IPS-18a (cell line): ENCODE results near the gene CH25H.
"Not testable (repeated sequence)": the region's sequence is repeated elsewhere in the genome, so short reads cannot be mapped to it uniquely, and the experiment has no call there.

Experiments
- H3K27ac ChIP-seq: one replicate; pipeline ENCODE4 v1.5.1; 2013; ENCODE audit warnings: low read length
- H3K27me3 ChIP-seq: one replicate; pipeline ENCODE4 v1.6.1; 2013; ENCODE audit warnings: mild to moderate bottlenecking, low read length; ENCODE audit not compliant: control insufficient read depth, insufficient read depth
- H3K36me3 ChIP-seq: one replicate; pipeline ENCODE4 v1.6.1; 2013; ENCODE audit warnings: low read depth, low read length; ENCODE audit not compliant: control insufficient read depth
- H3K4me1 ChIP-seq: one replicate; pipeline ENCODE4 v1.6.1; 2013; ENCODE audit warnings: low read depth, low read length; ENCODE audit not compliant: control insufficient read depth
- H3K4me3 ChIP-seq: one replicate; pipeline ENCODE4 v1.5.1; 2013; ENCODE audit warnings: low read length
- H3K9ac ChIP-seq: one replicate; pipeline ENCODE4 v1.6.1; 2013; ENCODE audit warnings: mild to moderate bottlenecking, low read length, moderate library complexity
- H3K9me3 ChIP-seq: one replicate; pipeline ENCODE4 v1.6.1; 2013; ENCODE audit warnings: low read depth, low read length; ENCODE audit not compliant: control insufficient read depth

Gene CH25H

GRCh38 chr10:89209718-89210117, 2.6 kb upstream of the CH25H start:
- H3K27me3 ChIP-seq, result peaks cover 60% of the 10 kb centered on the region
- no peak overlapping the region for H3K4me3 ChIP-seq

GRCh38 chr10:89207801-89208551, 859 bp upstream of the CH25H start:
- Histone ChIP-seq H3K36me3 (no peaks in the 10 kb centered on the region), H3K4me3 (peak overlapping the region; percentile 69)

More at GRCh38 chr10:89209718-89210117, 2.6 kb upstream of the CH25H start:
- H3K27ac ChIP-seq, result no peak overlapping the region
- no peaks in the 10 kb centered on the region for H3K9me3 ChIP-seq
- H3K9ac ChIP-seq, result no peak overlapping the region
- peaks cover 18% of the 10 kb centered on the region for H3K4me1 ChIP-seq
- H3K36me3 ChIP-seq, result no peaks in the 10 kb centered on the region

GRCh38 chr10:89206402-89207180, 526 bp downstream of the CH25H start:
- Histone ChIP-seq H3K27me3 (peaks cover 74% of the 10 kb centered on the region), H3K27ac (no peak overlapping the region)

More at GRCh38 chr10:89207801-89208551, 859 bp upstream of the CH25H start:
- Histone ChIP-seq H3K27ac (no peak overlapping the region), H3K9ac (peak overlapping the region; percentile 1), H3K9me3 (no peaks in the 10 kb centered on the region), H3K4me1 (peaks cover 18% of the 10 kb centered on the region), H3K27me3 (peaks cover 74% of the 10 kb centered on the region)

GRCh38 chr10:89204621-89205185, 2.4 kb downstream of the CH25H start:
- peaks cover 18% of the 10 kb centered on the region for H3K4me1 ChIP-seq
- H3K36me3 ChIP-seq, result no peaks in the 10 kb centered on the region
- no peaks in the 10 kb centered on the region for H3K9me3 ChIP-seq
- no peak overlapping the region for H3K27ac ChIP-seq
- no peak overlapping the region for H3K9ac ChIP-seq
- H3K4me3 ChIP-seq, result no peak overlapping the region
- peaks cover 64% of the 10 kb centered on the region for H3K27me3 ChIP-seq

More at GRCh38 chr10:89206402-89207180, 526 bp downstream of the CH25H start:
- H3K4me3 ChIP-seq, result peak overlapping the region; percentile 69
- peaks cover 18% of the 10 kb centered on the region for H3K4me1 ChIP-seq
- no peak overlapping the region for H3K9ac ChIP-seq
- no peaks in the 10 kb centered on the region for H3K36me3 ChIP-seq
- no peaks in the 10 kb centered on the region for H3K9me3 ChIP-seq

GRCh38 chr10:89203237-89203636, 3.9 kb downstream of the CH25H start:
- Histone ChIP-seq H3K9ac (no peak overlapping the region), H3K27ac (no peak overlapping the region), H3K9me3 (no peaks in the 10 kb centered on the region), H3K36me3 (no peaks in the 10 kb centered on the region), H3K4me3 (no peak overlapping the region), H3K27me3 (peaks cover 49% of the 10 kb centered on the region), H3K4me1 (peaks cover 14% of the 10 kb centered on the region)

GRCh38 chr10:89202033-89202425, 5.1 kb downstream of the CH25H start:
- H3K27me3 ChIP-seq, result peaks cover 37% of the 10 kb centered on the region
- H3K27ac ChIP-seq, result no peak overlapping the region
- no peaks in the 10 kb centered on the region for H3K9me3 ChIP-seq
- H3K4me1 ChIP-seq, result peaks cover 11% of the 10 kb centered on the region
- no peak overlapping the region for H3K9ac ChIP-seq
- H3K4me3 ChIP-seq, result no peak overlapping the region
- H3K36me3 ChIP-seq, result no peaks in the 10 kb centered on the region

GRCh38 chr10:89201345-89202032, 5.6 kb downstream of the CH25H start:
- H3K9ac ChIP-seq, result no peak overlapping the region
- no peaks in the 10 kb centered on the region for H3K9me3 ChIP-seq
- H3K36me3 ChIP-seq, result no peaks in the 10 kb centered on the region
- H3K4me1 ChIP-seq, result peaks cover 7% of the 10 kb centered on the region
- peaks cover 32% of the 10 kb centered on the region for H3K27me3 ChIP-seq
- no peak overlapping the region for H3K27ac ChIP-seq
- H3K4me3 ChIP-seq, result no peak overlapping the region

- Histone ChIP-seq H3K4me3 (no peak overlapping the region), H3K9ac (no peak overlapping the region), H3K27me3 (no peaks in the 10 kb centered on the region), H3K36me3 (no peaks in the 10 kb centered on the region), H3K27ac (no peak overlapping the region), H3K9me3 (no peaks in the 10 kb centered on the region), H3K4me1 (no peaks in the 10 kb centered on the region)
Observed at GRCh38 chr10:89197473-89197872, 9.6 kb downstream of the CH25H start.

- not testable (repeated sequence) for H3K4me1 ChIP-seq, H3K9me3 ChIP-seq, H3K4me3 ChIP-seq, H3K27ac ChIP-seq, H3K36me3 ChIP-seq, H3K9ac ChIP-seq, H3K27me3 ChIP-seq
Observed at GRCh38 chr10:89191301-89191700, 15.8 kb downstream of the CH25H start.

- Histone ChIP-seq H3K27me3 (no peaks in the 10 kb centered on the region), H3K36me3 (no peaks in the 10 kb centered on the region), H3K9me3 (no peaks in the 10 kb centered on the region), H3K27ac (no peak overlapping the region), H3K4me1 (no peaks in the 10 kb centered on the region), H3K4me3 (no peak overlapping the region), H3K9ac (no peak overlapping the region)
Observed at GRCh38 chr10:89189211-89189734, 17.8 kb downstream of the CH25H start.

GRCh38 chr10:89185658-89186057, 21.5 kb downstream of the CH25H start:
- Histone ChIP-seq H3K9me3 (no peaks in the 10 kb centered on the region), H3K36me3 (no peaks in the 10 kb centered on the region), H3K27me3 (no peaks in the 10 kb centered on the region), H3K9ac (no peak overlapping the region), H3K4me1 (no peaks in the 10 kb centered on the region), H3K4me3 (no peak overlapping the region), H3K27ac (no peak overlapping the region)
